Activated CD4-positive, alpha-beta T cell treated with anti-CD3 and anti-CD28 coated beads, Interleukin-2, Interleukin-4, amounts not matched to agents 100 ng/mL and 50 ng/mL, durations not matched to agents 16 hours and 8 hours (primary cell): Measurements from ENCODE around the gene SH3RF3.

Source experiments
- DNase-seq: peaks from one replicate; pipeline ENCODE4 v3.0.0-alpha.2; 2020; ENCODE audit warnings: low spot score

Gene SH3RF3

GRCh38 chr2:109311771-109312170, 182.8 kb downstream of the SH3RF3 start:
- no peak for DNase-seq

GRCh38 chr2:109312902-109313301, 183.9 kb downstream of the SH3RF3 start:
- DNase-seq, result no peak

GRCh38 chr2:109313343-109313742, 184.3 kb downstream of the SH3RF3 start:
- DNase-seq, result no peak

GRCh38 chr2:109316091-109316490, 187.1 kb downstream of the SH3RF3 start:
- no peak for DNase-seq

- no peak for DNase-seq
Measured at GRCh38 chr2:109317471-109318095, 188.6 kb downstream of the SH3RF3 start.

- no peak for DNase-seq
Measured at GRCh38 chr2:109318150-109318948, 189.3 kb downstream of the SH3RF3 start.

- DNase-seq, result no peak
Measured at GRCh38 chr2:109318949-109319342, 189.9 kb downstream of the SH3RF3 start.

GRCh38 chr2:109320195-109320922, 191.4 kb downstream of the SH3RF3 start:
- no peak for DNase-seq

- DNase-seq, result no peak
Measured at GRCh38 chr2:109321570-109321969, 192.6 kb downstream of the SH3RF3 start.

GRCh38 chr2:109322111-109322510, 193.1 kb downstream of the SH3RF3 start:
- DNase-seq, result no peak

GRCh38 chr2:109322641-109323040, 193.6 kb downstream of the SH3RF3 start:
- no peak for DNase-seq

GRCh38 chr2:109324861-109325260, 195.9 kb downstream of the SH3RF3 start:
- no peak for DNase-seq

- DNase-seq, result no peak
Measured at GRCh38 chr2:109325570-109325969, 196.6 kb downstream of the SH3RF3 start.

- no peak for DNase-seq
Measured at GRCh38 chr2:109326306-109326705, 197.3 kb downstream of the SH3RF3 start.

- DNase-seq, result no peak
Measured at GRCh38 chr2:109330056-109330455, 201.1 kb downstream of the SH3RF3 start.

GRCh38 chr2:109331081-109331480, 202.1 kb downstream of the SH3RF3 start:
- DNase-seq, result no peak

- DNase-seq, result peak; percentile 36
Measured at GRCh38 chr2:109331896-109332848, 203.2 kb downstream of the SH3RF3 start.

- no peak for DNase-seq
Measured at GRCh38 chr2:109332880-109333279, 203.9 kb downstream of the SH3RF3 start.

GRCh38 chr2:109333414-109334210, 204.6 kb downstream of the SH3RF3 start:
- DNase-seq, result no peak

- peak; percentile 54 for DNase-seq
Measured at GRCh38 chr2:109335631-109336176, 206.7 kb downstream of the SH3RF3 start.

- no peak for DNase-seq
Measured at GRCh38 chr2:109336296-109336695, 207.3 kb downstream of the SH3RF3 start.
